Right forelimb (tissue), 1 donor: ENCODE measurements around the gene SPATA24.
"Not testable (repeated sequence)": the region's sequence is repeated elsewhere in the genome, so short reads cannot be mapped to it uniquely, and the experiment has no call there.

ENCODE experiments used
- DNase-seq: peaks from one replicate; pipeline ENCODE4 v3.0.0-alpha.2; 2018

SPATA24 gene

DNA sequence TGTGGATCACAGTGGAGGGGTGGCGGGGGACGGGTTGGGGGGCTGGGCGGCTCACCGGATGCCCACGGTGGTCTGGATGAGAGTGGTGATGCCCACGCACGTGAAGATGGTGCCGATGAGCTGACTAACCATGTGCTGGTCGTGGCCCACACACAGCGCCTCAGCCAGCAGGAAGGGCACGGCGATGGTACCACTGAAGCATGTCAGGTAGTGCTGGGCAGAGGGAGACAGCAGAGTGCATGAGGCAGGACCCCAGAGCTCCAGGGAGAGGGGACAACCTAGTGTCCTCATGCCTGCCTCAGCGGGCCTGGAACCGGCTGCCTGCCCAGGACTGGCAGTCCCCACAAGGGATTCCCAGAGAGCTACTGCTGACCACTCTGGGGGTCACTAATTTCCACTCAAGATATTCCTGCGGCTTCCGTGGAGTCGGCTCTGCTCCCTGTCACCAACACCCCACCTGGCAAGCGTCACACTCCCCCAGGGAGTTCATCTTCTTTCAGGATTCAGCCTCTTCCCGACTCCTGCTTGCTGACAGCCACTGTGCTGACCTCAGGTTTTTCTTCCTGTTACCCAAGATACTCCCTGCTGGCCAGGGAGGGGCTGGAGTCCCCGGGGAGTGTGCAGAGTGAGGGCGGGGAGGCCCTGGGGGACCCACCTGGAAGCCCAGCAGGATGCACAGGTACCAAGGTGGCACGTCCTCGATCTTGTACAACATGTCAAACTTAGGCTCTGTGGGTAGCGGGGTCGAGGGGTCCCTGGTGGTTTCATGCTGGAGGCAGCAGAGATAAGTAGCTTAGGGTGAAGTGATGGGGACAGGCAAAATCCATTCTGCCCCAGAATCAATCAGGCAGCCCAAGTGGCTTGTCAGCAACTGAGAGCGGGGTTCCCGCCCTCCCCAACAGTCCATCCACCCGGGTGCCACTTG is 21.8 kb downstream of the SPATA24 start:
- DNase-seq, result no peak

DNA sequence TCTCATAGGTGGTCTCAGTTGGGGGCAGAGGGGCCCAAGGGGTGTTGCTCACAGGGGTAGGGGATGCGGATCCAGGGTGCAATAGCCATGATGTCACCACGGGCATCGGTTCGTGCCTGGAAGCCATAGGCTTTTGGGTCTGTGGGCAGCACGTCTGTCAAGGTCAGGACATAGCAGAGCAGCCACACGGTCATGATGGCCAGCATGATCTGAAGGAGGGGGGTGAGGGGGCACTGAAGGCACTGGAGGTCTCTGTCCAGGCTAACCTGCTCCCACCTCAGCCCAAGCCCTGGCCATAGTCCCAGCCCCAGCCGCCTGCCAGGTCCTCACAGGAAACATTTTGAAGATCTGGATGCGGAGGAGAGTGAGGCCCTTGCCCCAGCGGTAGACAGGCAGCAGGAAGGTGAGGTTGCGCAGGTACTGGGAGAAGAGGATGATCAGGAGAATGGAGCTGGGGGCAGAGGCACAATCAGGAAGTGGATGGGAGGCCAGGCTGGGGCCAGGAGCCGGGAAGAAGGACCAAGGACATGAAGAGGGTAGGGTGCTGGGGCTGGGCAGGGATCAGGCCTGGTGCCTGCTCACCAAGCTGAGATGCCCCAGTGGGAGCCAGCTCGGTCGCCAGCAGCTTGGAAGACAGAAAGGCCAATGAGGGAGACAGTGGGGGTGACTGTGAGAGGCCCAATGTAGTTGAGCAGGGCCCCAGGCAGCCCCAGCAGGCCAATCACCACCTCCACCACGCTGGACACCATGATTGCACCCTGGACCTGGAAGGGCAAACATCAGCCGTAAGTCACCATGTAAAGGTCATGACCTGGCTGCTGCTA is 24.1 kb downstream of the SPATA24 start:
- no peak for DNase-seq

DNA sequence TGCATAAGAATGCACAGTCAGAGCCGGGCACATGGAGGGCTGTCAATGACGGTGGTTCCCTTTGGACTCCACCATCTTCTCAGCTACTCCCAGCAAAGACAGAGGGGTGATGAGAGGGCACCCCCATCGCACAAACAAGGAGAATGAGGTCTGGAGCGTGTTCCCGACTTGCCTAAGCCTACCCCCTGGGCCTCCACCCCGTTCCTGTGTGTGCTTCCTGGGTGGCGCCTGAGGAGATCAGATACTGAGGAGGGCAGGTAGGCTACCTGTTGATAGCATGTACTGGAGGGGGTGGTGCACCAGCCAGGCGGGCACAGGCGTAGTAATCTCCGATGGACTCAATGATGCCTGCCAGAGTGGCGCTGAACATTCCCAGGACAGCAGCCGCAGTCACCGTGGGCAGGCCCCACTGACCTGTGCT is 24.9 kb downstream of the SPATA24 start:
- DNase-seq, result no peak

DNA sequence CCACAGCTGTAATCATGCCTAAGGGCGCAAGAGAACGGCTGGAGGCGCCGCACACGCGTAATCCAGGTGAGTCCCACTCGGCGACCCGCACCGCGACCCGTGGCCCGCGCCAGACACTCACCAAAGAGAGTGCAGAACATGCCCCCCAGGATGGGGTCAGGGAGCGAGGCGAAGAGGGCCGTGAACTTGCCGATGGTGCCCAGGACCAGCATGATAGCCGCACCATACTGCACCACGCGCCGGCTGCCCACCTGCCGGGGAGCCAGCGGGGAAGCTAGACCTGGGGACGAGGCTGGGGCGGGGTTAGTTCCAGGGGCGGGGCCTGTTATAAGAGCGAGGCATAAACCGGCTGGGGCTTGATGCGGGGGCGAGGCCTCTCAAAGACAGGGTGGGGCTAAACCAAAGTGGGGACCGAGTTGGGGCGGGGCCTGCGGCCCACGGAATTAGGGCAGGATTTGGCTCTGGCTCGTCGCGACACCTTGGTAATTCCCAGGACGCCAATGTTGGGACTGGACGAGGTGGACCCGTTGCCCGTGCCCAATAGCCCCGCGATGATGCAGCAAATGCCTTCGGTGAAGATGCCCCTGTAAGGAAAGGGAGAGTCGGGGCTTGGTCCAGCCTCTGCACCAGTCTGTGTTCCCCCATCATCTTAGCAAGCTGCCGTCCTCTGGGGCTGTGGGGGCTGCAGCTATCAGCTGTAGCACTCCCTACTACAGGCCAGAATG is 25.6 kb downstream of the SPATA24 start:
- DNase-seq, result no peak

DNA sequence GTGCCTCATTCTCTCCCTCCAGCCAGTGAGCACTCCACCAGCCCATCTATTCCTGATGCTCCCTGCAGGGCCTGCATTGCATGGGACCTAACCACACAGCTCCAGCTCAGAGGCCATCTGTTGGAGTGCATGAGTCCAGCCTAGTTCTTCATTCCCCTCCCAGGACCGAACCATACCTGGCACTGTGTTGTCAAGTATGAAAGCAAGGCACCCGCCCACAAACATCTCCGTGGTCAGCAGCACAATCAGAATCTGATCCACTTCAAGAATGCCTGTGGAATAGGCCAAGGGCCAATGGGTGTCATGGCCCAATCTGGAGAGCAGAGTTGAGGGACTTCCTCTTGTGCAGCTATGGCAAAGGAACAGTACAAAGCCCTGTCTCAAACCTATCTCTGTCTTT is 26.7 kb downstream of the SPATA24 start:
- DNase-seq, result no peak

DNA sequence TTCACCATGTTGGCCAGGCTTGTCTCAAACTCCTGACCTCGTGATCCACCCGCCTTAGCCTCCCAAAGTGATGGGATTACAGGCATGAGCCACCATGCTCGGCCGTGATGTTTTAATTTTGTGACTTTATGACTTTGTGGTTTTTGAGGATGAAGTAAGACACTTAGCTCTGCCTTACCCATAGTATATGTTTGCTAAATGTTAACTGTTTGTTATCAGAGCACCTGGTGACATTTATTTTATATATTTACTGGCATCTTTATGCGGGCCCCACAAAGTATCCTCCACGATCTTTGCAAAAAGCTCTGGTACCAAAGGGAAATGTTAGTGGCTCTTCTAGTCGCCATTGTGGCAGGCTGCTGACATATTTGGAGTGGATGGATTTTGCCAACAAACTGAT is 27.5 kb downstream of the SPATA24 start:
- no peak for DNase-seq

DNA sequence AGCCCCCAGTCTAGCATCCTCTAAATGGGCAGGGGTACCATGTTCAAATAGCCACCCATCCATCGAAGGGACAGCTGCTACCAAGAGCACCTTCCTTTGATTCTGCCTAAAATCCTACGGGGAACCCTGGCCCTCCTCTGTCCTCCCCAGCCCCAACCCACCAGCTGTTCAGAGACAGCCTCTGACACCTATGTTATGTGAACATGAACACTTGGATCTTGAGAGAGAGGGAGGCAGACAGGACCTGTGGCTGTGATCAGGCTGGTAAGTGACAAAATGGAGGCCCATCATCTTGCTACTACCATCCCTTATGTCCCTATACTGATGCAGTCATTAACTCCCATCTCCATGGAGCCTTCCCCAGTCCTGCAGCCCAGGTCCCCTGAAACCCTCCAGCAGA is 29.0 kb downstream of the SPATA24 start:
- DNase-seq, result no peak

DNA sequence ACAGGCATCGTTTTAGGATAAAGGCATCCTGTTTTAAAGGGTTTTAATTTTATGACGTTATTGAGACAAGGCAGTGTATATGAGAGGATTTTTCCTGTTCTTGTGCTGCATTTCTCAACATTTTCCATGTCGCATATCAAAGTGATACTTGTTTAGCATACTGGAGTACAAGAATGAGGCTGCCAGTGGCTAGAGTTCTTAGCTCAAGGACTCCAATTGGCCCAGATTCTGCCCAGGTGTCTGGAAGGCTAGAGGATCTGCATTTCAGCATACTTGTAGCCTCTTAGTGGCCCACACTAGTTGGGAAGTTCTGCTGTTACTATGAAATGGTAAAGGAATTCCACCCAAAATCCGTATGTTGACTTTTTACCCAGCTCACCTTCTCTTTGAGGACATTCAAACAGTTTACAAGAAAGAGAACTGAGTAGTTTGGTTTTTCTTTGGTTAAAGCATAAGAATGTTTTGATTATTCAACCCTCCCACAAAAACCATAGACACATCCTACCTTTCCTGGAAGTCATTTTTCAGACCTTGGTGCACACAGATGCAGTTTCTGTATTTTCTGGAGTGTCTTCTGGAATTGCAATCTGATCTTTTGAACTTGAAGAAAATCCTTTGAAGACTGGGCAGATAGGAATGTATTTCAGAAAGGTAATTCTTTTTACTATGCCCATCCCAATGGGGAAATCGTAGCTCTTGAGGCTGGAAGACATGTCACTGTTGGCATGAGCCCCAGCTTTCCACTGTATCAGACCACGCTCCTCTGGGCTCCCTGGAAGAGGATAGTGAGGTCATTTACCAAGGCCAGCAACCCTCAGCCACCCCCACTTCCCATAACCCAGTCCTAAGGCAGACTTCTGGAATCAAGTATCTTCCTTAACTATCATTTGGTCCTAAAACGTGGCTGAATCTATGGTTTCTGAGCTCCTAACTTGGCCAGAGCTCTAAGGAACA is 32.1 kb downstream of the SPATA24 start:
- DNase-seq, result no peak

DNA sequence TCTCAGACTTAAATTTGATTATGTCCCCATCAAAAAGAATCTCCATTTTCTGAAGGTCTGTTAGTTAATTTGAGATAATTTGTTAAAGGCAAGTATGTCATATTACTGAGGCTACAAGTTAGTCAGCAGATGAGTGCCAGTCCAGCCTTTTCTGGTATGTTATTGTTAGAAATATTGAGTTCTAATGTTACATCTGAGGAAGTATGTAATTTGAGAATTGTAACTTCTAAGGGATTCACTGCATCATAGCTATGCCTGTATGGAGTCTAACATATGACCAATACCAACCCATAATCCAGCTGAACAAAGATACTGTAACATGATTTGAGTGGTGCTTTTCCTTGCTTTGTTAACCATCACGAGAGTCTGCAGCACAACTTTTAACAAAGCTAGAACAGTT is 34.7 kb downstream of the SPATA24 start:
- no peak for DNase-seq

DNA sequence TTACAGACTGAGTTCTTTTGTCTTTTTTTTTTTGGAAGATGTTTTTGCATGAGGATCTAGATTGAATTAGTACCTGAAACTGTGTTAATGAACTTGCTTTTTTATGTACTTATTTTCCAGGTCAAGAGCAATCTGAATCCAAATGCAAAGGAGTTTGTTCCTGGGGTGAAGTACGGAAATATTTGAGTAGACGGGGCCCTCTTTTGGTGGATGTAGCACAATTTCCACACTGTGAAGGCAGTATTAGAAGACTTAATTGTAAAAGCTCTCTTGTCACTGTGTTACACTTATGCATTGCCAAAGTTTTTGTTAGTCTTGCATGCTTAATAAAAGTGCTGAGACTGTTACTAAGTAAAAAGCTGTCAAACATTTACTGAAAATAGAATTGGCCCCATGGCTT is 35.3 kb downstream of the SPATA24 start:
- DNase-seq, result no peak

DNA sequence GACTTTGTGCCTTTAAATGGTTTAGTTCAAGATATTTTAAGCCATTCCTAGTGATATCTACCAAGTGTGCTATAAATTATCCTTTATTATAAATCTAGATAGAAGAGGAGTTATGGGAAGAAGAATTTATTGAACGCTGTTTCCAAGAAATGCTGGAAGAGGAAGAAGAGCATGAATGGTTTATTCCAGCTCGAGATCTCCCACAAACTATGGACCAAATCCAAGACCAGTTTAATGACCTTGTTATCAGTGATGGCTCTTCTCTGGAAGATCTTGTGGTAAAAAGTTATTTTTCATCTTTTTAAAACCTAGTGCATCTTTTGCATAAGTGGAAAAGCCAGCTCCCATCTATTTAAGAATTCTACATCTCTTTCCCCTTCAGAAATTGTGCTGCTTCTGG is 39.4 kb downstream of the SPATA24 start:
- DNase-seq, result no peak

DNA sequence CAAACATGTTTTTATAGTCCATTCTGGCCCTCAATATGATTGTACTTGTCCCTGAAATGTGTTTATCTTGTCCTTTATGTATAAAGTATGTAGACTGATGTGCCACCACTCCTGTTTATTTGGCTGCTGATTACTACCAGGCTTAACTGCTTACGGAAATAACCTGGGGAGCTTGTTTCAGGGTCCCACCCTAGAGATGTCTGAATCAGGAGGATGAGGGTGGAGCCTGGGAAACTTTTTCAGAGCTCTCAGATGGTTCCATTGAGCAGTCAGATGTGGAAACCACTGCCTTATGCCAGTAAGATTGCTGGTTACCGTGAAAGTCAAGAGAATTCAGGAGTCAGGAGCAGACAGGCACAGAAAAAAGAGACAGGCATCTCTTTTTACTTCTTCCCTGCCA is 40.0 kb downstream of the SPATA24 start:
- DNase-seq, result no peak

DNA sequence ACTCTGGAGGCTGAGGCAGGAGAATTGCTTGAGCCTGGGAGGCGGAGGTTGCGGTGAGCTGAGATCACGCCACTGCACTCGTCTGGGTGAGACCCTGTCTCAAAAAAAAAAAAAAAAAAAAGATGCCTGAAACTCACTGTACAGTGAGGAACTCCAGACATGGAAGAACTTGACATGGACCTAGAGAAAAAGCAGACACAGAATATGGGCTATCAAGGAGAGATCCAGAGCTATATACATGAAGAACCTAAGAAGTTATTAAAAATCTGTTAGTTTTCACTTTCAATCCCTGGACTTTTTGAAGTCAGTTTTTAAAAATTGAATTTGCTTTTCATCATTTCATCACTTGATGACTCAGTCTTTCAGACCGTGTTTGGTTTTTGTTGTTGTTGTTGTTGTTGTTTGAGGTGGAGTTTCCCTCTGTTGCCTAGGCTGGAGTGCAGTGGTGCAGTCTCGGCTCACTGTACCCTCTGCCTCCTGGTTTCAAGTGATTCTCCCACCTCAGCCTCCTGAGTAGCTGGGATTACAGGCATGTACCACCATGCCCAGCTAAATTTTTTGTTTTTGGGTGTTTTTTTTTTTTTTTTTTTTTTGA is 42.0 kb downstream of the SPATA24 start:
- DNase-seq, result no peak

DNA sequence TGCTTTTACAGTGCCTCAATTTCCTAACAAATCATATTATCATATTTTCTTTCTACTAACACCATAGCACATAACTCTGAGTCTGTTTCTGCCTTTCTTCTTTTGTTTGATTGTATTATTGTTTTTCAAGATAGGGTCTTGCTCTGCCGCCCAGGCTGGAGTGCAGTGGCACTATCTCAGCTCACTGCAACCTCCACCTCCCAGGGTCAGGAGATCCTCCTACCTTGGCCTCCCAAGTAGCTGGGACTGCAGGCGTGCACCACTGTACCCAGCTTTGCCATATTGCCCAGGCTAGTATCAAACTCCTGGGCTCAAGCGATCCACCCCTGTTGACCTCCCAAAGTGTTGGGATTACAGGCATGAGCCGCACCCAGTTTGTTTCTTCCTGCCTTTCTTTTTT is 43.5 kb downstream of the SPATA24 start:
- DNase-seq, result no peak

DNA sequence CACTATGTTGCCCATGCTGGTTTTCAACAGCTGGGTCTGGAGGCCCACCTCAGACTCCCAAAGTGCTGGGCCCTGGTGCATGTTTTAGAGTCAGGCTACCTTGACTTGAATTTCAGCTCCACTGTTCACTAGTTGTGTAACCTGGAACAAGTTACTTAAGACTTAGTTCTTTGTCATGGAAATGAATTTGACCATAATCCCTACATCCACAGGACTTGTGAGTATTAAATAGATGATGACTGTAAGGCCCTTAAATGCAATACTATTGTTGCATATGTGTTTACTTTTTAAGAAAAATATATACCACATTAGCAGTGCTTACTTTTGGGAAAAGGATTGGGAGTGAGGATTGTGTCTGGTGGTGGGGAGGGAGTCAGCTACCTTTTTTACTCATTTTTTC is 45.8 kb downstream of the SPATA24 start:
- no peak for DNase-seq

DNA sequence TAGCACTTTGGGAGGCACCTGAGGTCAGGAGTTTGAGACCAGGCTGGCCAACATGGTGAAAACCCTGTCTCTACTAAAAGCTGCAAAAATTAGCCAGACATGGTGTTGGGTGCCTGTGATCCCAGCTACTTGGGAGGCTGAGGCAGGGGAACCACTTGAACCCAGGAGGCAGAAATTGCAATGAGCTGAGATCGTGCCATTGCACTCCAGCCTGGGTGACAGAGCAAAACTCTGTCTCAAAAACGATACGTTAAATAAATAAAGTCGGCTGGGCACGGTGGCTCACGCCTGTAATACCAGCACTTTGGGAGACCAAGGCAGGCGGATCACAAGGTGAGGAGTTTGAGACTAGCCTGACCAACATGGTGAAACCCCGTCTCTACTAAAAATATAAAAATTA is 48.0 kb downstream of the SPATA24 start:
- not testable (repeated sequence) for DNase-seq

DNA sequence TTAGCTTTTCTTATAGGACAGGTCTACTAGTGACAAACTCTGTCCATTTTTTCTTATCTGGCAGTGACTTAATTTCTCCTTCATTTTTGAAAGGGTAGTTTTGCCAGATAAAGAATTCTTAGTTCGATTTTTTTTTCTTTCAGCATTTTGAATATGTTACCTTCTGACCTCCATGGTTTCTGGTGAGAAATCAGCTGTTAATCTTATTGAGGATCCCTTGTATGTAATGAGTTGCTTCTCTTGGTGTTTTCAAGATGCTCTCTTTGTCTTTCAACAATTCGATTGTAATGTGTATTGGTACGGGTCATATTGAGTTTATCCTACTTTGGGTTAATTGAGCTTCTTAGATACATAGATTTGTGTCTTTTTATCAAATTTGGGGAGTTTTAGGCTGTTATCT is 49.7 kb downstream of the SPATA24 start:
- no peak for DNase-seq

DNA sequence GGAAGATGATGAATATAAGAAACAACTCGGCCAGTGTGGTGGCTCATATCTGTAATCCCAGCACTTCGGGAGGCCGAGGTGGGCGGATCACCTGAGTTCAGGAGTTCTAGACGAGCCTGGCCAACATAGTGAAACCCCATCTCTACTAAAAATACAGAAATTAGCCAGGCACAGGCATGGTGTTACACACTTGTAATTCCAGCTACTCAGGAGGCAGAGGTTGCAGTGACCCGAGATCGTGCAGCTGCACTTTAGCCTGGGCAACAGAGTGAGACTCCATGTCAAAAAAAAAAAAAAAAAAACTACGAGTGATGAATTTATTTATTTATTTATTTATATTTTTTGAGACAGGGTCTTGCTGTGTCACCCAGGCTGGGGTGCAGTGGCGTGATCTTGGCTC is 56.0 kb downstream of the SPATA24 start:
- DNase-seq, result not testable (repeated sequence)
